Mammary epithelial cell (primary cell): ENCODE data around the gene TACC2.

Source experiments
- CTCF ChIP-seq, 2 donors: IDR thresholded peaks in 1 of 2; conservative IDR thresholded peaks in 1 of 2; 2 replicates each; pipeline ENCODE4 v1.5.1; 2011 to 2012; ENCODE audit warnings: inconsistent platforms in 2 of 2, low read length in 2 of 2, mild to moderate bottlenecking in 2 of 2, control low read depth in 1 of 2, low read depth in 1 of 2; ENCODE audit not compliant: insufficient read depth in 1 of 2; ENCODE audit errors: extremely low read depth in 1 of 2
- EZH2 ChIP-seq: IDR thresholded peaks from 2 replicates; pipeline ENCODE4 v1.6.1; 2012; ENCODE audit warnings: low read length, inconsistent platforms, borderline replicate concordance

- no peak for TF ChIP-seq CTCF (conservative IDR thresholded peaks at IDR 0.05 in 1 of 2, IDR thresholded peaks at IDR 0.05 in 1 of 2; ENCODE audit: extremely low read depth in 1 of 2, insufficient read depth in 1 of 2, low read depth in 1 of 2, low read length in 2 of 2)
- TF ChIP-seq EZH2: no peak
Measured at GRCh38 chr10:122299423-122300075, 310.6 kb downstream of the TACC2 start.
